Measurements from ENCODE around the gene KCNJ12.
"Not testable (repeated sequence)": the region's sequence is repeated elsewhere in the genome, so short reads cannot be mapped to it uniquely, and the experiment has no call there.

Gene KCNJ12

DNA sequence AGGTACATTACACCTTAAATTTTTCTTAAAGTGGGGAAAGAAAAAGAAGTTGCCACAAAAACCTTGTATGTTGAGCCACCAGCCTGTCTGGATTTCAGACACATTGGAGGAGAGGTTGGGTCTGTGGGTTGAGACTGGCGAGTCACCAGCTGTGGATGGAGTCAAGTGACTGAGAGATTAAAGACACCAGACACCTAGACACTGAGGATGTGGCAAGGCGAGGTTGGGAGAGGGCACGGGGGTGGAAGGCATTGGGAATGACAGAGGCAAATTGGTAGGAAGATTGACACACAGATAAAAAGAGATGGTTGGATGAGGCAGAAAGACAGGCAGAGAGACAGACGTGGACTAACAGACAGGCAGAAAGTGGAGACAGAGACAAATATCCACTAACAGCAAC, 49.6 kb downstream of the KCNJ12 start:
- no peak for DNase-seq

DNA sequence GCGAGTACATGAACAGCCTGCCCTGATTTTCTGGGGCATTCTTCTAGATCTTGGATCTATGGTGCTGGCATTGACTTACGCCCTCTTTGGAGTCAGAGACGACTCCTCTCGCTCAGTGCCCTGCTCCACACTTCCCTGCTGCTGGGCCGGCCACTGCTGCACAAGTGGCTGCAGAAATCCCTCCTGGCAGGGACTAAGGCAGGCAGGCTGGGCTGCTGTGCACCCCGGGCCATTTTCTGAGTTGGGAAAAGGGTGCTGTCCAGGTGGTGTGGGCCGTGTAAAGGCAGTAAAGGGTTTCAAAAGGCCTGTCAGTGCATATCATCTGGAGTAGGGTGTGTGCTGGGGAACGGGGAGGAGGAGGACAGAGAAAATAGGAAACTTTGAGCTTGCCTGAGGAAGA, 50.1 kb downstream of the KCNJ12 start:
- not testable (repeated sequence) for DNase-seq

DNA sequence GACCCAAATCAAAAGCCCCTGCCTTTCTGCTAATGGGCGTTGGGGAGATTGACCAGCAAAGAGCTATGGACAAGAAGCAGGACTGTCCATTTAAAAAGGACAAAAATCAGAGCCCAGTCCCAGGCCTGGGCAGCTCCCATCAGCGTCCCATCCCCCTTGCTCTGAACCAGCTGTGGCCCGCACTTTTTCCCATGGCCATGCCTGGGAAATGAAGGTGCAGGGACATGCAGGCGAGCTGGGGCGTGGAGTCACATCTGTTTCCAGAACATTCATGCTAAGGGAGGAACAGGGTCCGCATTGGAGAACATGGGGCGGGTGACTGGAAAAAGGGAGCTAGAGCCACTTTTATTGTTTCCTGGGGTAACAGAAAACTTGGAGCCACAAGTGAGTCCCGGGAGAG, 50.7 kb downstream of the KCNJ12 start:
- not testable (repeated sequence) for DNase-seq

DNA sequence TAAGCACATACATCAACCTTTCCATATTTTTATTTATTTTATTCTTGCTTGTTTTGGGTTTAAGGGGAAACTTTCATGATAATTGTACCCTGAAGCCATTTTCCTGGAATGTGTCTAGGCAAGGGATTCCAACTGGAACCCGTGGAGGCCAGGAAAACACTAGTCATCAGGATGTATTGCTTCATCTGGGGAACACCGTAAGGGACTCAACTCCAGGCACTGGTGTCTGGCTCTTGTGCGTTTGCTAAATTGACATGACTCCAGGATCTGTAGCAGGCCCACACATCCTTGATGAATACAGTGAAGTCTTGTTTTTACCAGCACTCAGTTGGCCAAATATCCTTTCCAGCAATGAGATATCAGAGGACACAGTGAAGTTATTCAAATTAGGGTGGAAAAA, 51.6 kb downstream of the KCNJ12 start:
- DNase-seq: not testable (repeated sequence)

DNA sequence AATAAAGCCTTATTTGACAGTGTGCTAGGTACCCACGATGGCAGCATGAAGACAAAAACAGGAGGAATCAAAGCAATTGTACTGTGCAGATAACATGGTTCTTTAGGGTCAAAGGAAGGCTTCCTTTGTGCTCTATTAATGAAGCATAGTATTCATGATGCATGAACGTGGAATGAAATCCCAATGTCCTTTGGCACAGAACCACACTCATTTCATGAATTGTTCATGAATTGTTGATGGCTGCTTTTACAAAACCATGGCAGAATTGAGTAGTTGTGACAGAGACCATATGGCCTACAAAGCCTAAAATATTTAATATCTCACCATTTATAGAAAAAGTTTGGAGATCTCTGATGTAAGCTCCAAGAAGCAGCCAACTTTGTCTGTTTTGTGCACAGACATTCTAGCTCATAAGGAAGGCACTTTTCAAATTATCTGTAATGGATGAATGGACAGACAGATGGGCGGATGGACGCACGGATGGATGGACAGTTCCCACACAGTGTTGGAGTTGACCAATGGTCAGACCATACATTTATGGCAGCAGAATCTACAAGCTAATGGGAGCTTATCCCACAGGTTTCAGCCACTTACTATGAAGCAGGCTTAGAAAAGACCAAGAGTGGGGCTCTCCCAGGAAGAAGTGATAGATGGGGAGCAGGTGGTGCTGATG, 52.7 kb downstream of the KCNJ12 start:
- DNase-seq: not testable (repeated sequence)

DNA sequence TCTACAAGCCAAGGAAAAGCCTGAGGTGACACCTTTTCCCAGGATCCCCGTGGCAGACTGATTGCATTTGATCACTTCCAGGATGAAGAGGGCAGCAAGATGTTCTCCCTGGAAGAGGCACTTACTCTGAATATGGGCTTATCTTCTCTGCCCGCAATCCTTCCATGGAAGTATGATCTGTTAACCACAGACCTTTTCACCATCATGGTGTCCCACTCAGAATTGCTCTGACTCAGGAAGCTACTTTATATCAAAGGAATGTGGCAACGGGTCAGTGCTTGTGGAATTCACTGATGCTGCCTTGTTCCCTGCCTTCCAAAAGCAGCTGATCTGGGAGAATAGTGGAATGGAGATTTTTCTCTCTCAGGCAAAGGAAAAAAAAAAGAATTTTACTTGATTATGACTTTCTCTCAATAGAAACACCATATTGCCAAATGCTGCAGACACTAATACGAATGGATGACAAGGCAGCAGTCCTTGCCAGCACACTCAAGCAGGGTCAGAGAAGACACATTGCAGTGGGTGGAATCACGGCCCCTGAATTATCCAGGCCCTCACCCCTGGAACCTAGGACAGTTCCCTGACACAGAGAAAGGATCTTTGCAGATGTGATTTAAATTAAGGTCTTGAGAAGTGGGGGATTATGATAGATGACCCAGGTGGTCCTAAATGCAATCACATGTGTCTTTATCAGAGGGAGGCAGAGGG, 53.9 kb downstream of the KCNJ12 start:
- not testable (repeated sequence) for DNase-seq

DNA sequence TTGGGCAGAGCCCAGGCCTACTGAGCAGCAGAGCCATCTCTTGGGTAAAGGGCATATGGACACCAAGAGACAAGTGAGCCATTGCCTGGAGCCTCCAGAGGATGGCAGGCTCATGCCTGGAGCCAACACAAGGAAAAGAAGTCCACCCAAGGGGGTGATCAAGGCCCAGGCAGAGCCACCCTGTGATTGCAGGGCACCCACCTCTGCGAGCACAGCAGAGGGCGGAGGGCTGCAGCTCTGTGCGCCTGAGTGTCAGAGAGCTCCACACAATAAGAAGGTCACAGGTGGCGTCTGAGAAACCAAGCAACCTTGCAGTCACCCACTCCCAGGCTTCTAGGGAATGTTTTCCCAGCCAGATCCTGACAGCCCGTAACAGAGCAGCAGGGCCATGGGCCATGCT, 57.8 kb downstream of the KCNJ12 start:
- DNase-seq: not testable (repeated sequence)

DNA sequence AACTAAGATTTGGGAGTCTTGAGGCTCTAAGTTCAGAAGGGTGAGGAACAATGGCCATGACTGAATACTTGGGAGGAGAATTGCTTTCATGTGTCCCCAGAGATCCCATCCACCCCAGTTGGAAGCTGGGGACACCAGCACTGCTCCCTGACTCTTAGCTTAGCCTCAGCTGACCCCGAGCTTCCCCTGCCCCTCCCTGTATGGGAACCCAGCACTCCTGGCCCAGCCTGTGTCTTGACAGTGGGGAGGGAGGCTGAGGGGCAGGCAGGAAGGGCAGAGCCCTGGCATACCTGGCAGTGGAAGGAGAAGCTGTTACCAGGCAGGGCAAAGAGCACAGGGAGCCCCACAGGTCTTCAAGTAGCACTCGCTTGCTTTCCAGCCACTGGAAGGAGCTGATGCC, 58.8 kb downstream of the KCNJ12 start:
- DNase-seq: not testable (repeated sequence)

DNA sequence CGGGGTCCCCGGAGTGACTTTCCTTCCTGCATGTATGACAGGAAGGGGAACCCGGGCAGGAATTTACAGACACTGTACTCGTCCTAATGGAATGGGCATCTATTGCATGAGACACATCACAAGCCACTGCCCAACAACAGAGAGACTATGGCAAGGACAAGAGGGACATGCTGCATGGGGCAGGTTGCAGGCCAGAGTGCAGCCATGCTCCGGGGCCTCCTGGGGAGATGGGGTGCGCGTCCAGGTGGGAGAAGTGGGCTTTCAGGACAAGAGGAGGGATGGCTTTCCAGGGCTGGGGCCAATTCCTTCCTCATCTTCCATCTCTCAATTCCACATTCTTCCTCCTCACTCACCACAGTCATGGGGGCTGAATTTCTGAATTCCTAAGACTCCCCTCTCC, 60.3 kb downstream of the KCNJ12 start:
- DNase-seq: not testable (repeated sequence)

DNA sequence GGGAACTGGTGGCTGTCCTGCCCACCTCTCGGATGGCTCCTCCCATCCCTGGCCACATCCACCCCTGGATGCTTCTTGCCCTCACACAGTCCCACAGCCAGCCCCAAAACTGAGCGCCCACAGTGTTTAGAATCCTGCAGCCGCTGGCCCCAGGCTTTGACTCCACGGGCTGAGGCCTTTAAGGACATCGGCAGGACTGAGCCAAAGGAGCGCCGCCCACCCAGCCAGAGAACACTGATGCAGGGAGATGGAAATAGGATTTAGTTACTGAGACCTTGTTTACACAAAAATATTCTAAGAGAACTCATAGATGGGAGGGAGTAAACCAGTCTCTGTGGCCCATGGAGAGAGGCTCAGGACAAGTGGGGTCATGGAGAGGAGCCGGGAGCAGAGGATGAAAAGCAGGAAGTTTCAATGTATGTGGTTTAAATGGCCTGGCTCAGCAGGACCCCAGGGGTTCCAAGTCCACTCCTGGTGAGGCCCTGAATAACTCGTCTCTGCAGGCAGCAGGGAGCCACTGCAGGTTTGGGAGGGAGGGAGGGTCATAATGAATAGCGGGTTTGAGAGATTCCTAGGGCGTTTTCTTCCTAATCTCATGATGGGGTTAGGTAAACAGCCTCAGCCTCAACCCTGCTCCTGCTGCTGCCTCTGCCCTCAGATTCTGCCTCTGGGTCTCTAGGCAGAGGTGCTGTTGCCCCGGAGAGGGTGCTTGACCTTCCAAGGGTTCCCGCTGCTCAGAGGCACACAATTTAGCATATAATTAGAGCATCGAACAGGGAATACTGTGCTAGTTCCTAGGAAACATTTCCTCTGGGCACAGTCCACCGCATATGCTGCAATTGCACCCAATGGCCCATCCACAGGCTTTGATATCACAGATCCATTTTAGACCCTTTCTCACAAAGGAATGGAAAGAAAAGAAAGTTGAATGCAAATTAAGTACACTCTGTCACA, 61.0 kb downstream of the KCNJ12 start:
- not testable (repeated sequence) for DNase-seq

DNA sequence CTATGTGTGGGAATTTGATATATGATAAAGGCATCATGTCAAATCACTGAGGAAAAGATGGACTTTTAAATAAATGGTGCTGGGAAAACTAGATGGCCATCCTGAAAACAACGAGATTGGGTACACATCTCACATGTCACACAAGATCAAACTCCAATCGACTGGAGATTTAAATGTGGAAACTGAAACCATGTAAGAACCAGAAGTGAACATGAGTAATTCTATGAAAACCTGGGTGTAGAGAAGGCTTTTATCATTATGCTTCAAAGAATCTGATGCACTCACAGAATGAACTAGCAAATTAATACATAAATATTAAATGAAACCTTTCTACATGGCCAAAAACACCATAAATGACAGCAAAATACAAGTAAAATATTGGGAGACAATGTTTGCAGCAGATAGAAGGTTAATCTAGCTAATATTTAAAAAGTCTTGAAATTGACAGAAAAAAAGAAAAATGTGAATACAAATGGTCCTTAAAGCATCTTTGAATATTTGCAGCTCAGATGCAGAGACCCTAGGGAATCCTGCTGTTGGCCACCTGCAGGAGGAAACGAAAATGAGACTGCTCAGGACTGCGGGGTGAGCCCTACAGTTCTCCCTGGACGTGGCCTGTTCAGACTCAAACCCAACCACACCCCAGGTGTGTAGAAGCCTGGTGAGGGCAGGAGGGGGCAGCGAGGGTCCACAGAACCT, 62.3 kb downstream of the KCNJ12 start:
- DNase-seq: not testable (repeated sequence)

DNA sequence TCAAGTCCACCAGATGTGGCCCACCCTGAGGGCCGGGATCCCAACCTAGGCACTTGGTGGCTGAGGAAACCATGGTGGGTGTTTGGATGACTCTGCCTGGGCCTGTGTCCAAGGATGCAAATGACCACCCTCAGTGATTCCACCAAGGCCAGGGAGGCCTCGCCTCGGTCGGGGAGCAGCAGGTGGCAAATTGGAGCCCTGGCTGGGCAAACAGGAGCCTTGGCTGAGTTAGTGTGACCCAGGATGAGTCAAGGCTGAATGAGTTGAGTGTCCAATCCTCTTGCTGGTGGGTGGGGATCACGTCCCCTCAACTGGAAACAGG, 62.8 kb downstream of the KCNJ12 start:
- DNase-seq: not testable (repeated sequence)

DNA sequence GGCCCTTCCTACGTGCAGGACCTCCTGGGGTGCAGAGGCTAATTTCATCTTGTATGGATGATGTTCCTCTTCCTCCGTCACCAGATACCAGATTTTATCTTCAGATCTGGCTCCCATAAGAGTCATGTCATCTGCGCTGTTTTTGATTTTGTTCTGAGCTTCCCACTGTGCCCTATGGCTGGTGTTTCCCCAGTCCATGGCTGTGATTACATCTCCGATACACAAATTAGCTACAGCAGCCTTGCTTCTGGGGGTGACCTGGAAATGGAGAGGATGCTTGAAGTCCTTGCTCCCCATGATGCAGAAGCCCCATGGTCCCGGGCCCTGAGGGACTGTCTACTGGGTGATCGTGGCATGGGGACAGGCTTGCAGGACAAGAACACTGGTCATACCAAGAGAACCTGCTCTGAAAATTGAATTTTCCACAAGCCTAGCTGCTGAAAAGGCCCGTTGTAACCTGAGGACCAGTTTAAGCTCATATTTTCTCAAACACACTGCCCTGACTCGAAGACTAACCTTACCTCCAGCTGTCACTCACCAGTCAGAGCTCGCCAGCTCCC, 69.0 kb downstream of the KCNJ12 start:
- no peak for DNase-seq

DNA sequence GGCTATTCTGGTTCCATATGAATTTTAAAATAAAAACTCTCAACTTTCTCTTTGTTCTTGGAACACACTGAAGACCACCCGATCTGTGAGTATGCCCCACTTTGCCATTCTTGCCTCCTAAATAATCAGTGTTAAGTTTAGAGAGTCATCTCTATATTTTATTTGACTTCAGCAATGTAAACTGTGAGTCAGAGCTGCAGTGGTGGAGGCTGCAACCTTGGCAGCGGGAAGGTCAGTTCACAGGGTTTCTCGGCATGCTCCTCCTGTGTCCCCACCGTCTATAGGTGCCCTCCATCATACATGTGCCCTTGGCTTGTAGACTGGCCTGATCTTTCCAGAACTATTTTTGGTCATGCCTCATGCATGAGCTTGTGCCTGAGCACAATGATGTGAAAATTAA, 71.4 kb downstream of the KCNJ12 start:
- DNase-seq: not testable (repeated sequence)

DNA sequence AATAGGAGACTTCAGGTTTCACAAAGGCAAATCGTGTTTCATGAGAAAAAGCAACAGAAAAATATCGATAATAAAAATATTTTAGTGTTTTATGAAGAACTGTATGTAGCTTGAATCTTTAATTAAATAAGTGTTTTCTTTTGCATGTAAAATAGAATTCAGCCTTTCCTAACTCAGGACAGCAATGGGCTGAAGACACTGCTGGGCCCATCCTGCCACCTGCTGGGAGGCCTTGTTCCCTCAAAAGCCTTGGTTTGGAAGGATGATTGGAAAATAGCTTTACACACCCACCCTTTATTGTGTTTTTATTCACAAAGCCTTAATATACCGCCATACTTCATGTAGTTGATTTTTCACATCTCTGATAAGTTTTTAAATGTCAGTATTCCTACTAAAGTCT, 73.7 kb downstream of the KCNJ12 start:
- not testable (repeated sequence) for DNase-seq

DNA sequence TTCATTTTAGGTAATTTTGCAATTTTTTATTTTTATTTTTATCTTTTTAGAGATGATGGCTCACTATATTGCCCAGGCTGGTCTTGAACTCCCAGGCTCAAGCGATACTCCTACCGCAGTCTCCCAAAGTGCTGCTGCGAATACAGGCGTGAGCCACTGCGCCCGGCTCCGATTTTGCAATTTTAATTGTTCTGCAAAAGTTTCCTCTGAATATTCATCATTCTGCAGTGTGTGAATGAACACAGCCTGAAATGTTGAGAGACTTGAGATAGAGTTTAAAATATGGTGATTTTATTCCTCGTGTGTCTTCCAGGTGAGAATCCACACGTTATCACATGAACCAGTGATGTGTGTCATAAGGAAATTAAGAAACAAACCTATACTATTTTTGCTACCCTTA, 75.8 kb downstream of the KCNJ12 start:
- no peak for DNase-seq

DNA sequence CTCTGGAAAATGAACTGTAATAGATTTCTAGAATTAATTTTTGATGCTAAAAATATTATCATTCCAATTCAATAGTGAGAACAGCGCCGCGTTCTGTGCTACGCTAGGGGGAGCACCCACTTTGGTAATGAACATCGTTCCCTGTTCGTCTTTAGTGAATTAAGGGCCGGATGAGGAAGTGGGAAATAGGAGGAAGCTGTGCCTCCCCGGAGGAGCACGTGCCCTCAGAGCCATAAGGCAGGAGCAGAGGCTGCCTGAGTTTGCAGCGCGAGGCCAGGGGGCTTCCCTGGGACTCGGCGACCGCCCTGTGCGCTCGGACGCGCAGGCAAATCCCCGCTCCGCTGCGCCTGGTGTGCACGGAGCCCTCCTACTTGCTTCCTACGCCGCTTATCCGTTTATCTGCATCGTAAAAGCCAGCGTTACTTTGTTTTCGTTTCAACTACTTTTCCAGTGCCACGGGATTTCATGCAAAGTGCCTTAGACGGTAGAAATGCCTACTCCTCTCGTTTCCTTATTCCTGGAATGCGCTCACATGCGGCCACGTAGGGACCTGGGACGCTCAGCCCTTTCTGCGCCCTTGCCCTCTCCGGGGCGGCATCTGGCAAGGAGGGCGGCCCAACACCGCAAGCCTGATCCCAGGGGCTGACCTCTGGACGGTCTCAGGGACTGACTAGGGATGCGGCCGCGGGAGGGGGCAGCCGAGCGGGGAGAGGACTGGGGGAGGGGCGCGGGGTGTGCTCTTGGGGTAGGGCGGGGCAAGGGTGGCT, 76.4 kb downstream of the KCNJ12 start:
- DNase-seq: peak in 1 of 4 experiments; percentile 8

DNA sequence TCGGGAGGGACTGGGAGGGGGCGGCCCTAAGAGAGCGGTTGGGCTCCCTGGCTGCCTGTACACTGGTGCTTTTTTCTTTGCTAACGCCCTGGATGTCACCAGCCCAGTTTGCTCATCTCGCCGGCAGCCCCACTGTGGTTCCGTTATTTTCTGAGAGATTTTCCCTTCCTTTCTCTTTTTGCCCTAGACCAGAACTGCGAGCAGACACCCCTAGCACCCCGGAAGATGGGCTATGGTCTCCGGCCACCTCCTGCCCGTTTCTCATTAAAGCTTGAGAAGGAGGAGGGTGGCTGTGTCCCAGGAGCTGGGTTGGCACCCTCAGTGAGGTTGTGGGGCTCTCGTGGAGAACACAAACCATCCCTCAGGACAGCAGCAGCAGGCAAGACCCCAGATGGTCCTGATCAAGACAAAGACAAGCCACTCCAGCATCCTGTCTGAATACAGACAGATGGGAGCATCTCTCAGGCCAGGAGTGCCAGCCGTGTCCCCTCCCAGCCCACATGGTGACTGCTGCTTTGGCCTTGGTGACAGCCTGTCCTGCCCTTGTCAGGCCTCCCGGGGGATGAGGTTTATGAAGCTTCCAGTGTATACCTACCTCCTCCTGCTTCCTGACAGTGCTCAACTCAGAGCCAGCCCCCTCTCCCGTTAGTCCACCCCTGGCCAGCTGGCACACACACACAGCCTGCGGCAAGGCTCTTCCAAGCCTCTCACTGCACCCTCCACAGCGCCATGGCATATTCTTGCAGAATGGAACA, 77.2 kb downstream of the KCNJ12 start:
- no peak for DNase-seq

DNA sequence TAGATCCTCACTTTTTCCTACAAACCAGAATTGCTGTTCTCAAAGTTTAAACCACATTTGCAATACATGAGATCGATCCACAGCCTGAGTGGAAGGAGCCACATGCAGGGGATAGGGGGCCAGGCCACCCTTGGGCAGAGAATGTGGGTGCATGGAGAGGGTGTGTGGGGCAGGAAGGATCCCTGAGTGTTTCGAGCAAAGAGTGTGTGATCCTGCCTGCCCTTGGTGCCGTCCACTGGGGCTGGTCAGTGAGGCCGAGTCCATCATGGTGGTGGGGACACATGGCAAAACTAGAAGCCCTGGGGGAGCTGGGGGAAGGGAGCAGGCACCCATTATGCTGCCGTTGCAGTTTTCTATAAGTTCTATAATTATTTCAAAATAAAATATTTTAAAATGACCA, 77.8 kb downstream of the KCNJ12 start:
- not testable (repeated sequence) for DNase-seq

DNA sequence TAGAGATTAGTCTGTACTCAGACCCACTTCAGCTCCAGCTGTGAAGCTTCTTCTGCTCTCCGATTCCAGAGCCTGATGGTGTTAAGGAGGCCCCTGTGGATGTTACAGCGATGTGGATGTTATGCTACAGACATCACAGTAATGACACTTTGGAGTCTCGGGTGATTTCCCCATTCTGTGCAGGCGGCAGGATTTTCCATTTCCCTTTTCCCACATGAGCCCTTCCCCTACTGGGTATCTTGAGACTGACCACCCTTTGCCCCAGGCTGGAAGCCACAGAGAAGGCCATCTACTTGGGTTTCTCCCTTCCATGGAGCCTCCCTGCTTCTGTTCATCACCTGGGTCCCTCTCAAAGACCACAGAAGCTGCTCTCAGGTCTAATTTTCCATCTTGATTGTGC, 78.3 kb downstream of the KCNJ12 start:
- no peak for DNase-seq

DNA sequence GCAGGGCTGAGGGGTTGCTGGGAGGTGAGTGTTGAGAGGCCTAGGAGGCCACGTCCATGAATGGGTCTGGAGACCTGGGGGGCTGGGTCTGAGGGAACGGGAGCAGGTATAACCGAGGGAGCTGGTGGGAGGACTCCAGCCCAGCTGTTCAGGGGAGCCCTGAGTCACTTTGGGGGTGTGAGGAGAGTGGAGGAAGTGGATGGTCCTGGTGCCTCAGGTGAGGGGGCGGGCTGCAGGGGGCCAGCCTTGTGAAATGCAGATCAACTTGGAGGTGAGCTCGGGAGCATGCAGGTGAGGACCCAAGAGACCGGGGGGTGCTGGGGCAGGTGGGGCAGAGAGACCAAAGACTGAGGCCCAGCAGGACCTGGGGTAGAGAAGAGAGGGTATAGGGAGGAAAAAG, 79.6 kb downstream of the KCNJ12 start:
- DNase-seq: no peak
